Cardiac muscle cell (in vitro differentiated cells and primary cell): ENCODE data around the gene DMPK. TPM values are rescaled to one million over a fixed set of nuclear protein-coding genes. Genes with fewer than 3 reads are reported as not detected.

Source experiments
- DNase-seq, 2 donors: peaks; one replicate each; pipeline versions ENCODE4 v3.0.0 to v3.0.0-alpha.2; 2010 to 2017; ENCODE audit warnings: low read depth in 1 of 2, low spot score in 1 of 2
- H3K27ac ChIP-seq: fragments of 200-600 bp; sonication (generic); 2 replicates; pipeline ENCODE4 v1.5.1; 2016
- H3K27me3 ChIP-seq: fragments of 200-600 bp; sonication (generic); 2 replicates; pipeline ENCODE4 v1.6.0; 2016; ENCODE audit warnings: control low read depth
- H3K36me3 ChIP-seq: fragments of 200-600 bp; sonication (generic); 2 replicates; pipeline ENCODE4 v1.5.1; 2016; ENCODE audit warnings: control low read depth
- H3K4me1 ChIP-seq: fragments of 200-600 bp; sonication (generic); 2 replicates; pipeline ENCODE4 v1.8.1; 2017; ENCODE audit warnings: low read depth, mild to moderate bottlenecking, mixed run types
- H3K4me3 ChIP-seq: fragments of 200-600 bp; sonication (generic); 2 replicates; pipeline ENCODE4 v1.5.1; 2016; ENCODE audit warnings: mild to moderate bottlenecking
- H3K9me3 ChIP-seq: fragments of 200-600 bp; sonication (generic); 2 replicates; pipeline ENCODE4 v1.5.1; 2017; ENCODE audit warnings: low read depth, mild to moderate bottlenecking, control low read depth
- CTCF ChIP-seq: IDR thresholded peaks from 2 replicates; pipeline ENCODE4 v1.5.1; 2012; ENCODE audit warnings: low read depth, mild to moderate bottlenecking, low read length
- polyA plus RNA-seq: library from polyadenylated mRNA; unstranded; fragments of >200 nt; fragmentation: Nextera tagmentation; extraction: Ambion mirVana; gene quantifications from 2 replicates; pipeline ENCODE4 v1.2.1, GENCODE V29; 2016
- total RNA-seq: library from RNA; depleted of rRNA; stranded (reverse); fragments of >200 nt; gene quantifications from 2 replicates; pipeline ENCODE4 v1.2.3, GENCODE V29; 2016

The DMPK gene, protein sequence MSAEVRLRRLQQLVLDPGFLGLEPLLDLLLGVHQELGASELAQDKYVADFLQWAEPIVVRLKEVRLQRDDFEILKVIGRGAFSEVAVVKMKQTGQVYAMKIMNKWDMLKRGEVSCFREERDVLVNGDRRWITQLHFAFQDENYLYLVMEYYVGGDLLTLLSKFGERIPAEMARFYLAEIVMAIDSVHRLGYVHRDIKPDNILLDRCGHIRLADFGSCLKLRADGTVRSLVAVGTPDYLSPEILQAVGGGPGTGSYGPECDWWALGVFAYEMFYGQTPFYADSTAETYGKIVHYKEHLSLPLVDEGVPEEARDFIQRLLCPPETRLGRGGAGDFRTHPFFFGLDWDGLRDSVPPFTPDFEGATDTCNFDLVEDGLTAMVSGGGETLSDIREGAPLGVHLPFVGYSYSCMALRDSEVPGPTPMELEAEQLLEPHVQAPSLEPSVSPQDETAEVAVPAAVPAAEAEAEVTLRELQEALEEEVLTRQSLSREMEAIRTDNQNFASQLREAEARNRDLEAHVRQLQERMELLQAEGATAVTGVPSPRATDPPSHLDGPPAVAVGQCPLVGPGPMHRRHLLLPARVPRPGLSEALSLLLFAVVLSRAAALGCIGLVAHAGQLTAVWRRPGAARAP
- total RNA-seq (92.7 and 142 TPM in 2 replicates), polyA plus RNA-seq (94.9 and 98.7 TPM in 2 replicates)

DNA sequence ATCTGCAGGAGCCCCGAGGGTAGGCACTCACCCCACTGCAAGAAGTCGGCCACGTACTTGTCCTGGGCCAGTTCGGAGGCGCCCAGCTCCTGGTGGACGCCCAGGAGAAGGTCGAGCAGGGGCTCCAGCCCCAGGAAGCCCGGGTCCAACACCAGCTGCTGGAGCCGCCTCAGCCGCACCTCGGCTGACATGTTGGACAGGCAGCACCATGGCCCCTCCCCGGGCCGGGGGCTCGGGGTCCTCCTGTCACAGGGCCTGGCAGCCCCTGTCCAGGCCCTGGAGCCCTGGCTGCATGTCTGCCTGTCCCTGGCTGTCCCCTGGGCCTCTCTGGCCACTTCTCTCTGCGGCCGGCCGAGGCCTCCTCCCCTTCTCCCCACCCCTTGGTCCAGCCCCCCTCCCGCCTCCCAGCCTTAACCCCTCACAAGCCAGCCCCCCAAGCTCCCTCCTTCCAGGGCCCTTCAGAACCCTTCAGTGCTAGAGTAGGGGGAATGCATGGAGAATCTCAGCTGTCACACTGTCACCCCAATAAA lies at the start of gene DMPK:
TSS of gene DMPK (minus strand) at position 329 of the 530 bp plus-strand sequence. CDS start at position 191, 138 bp downstream.
- DNase-seq: peak in 1 of 2 donors; percentile 77
- Histone ChIP-seq H3K9me3 (no peaks in the 10 kb centered on the region), H3K36me3 (peaks cover 19% of the 10 kb centered on the region), H3K27ac (peak within 1 kb of the TSS; percentile 97), H3K27me3 (no peaks in the 10 kb centered on the region), H3K4me1 (peaks cover 43% of the 10 kb centered on the region), H3K4me3 (peak within 1 kb of the TSS; percentile 36)
- no peak for TF ChIP-seq CTCF

- Histone ChIP-seq H3K27ac (no peak overlapping the region), H3K4me3 (no peak overlapping the region), H3K9me3 (no peaks in the 10 kb centered on the region), H3K27me3 (no peaks in the 10 kb centered on the region), H3K4me1 (no peaks in the 10 kb centered on the region), H3K36me3 (peaks cover 38% of the 10 kb centered on the region)
- no peak for TF ChIP-seq CTCF
- DNase-seq: no peak
Observed at GRCh38 chr19:45828945-45829344, 46.7 kb upstream of the DMPK start.

- H3K4me1 ChIP-seq: no peaks in the 10 kb centered on the region
- H3K9me3 ChIP-seq: no peaks in the 10 kb centered on the region
- no peak for DNase-seq
- H3K4me3 ChIP-seq: no peak overlapping the region
- peaks cover 36% of the 10 kb centered on the region for H3K36me3 ChIP-seq
- no peaks in the 10 kb centered on the region for H3K27me3 ChIP-seq
- no peak overlapping the region for H3K27ac ChIP-seq
- no peak for TF ChIP-seq CTCF
Observed at GRCh38 chr19:45828523-45828922, 46.2 kb upstream of the DMPK start.

GRCh38 chr19:45827459-45828093 lies 45.3 kb upstream of the DMPK start:
- Histone ChIP-seq H3K4me1 (no peaks in the 10 kb centered on the region), H3K9me3 (no peaks in the 10 kb centered on the region), H3K27ac (no peak overlapping the region), H3K27me3 (no peaks in the 10 kb centered on the region), H3K4me3 (no peak overlapping the region), H3K36me3 (peaks cover 38% of the 10 kb centered on the region)
- TF ChIP-seq CTCF: no peak
- DNase-seq: no peak

DNA sequence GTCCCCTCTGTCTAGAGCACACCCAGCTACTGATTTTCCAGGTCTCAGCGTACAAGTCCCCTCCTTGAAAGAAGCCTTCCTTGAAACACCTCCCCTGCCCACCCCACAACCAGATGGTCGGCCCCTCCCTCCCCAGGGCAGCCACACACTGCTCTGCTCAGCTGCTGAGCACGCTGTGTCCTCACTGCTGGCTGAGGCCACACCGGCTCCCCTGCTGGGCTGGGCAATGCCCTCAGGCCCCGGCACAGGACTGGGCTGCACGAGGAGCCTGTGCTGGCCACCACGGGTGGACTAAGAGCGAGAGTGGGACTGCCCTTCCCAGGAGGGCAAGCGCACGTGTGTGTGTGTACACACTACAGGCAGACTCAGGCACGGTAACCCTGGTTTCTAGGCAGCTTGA lies 44.6 kb upstream of the DMPK start:
- TF ChIP-seq CTCF: no peak
- DNase-seq: no peak
- H3K4me1 ChIP-seq: no peaks in the 10 kb centered on the region
- H3K36me3 ChIP-seq: peaks cover 37% of the 10 kb centered on the region
- H3K27ac ChIP-seq: no peak overlapping the region
- no peak overlapping the region for H3K4me3 ChIP-seq
- no peaks in the 10 kb centered on the region for H3K9me3 ChIP-seq
- no peaks in the 10 kb centered on the region for H3K27me3 ChIP-seq
